ENCODE data around the gene CAPN8.
"Not testable (repeated sequence)": the region's sequence is repeated elsewhere in the genome, so short reads cannot be mapped to it uniquely, and the experiment has no call there.

The CAPN8 gene

GRCh38 chr1:223521150-223521549, 144.4 kb downstream of the CAPN8 start:
- DNase-seq = no peak

GRCh38 chr1:223520200-223520599, 145.3 kb downstream of the CAPN8 start:
- no peak for DNase-seq

DNA sequence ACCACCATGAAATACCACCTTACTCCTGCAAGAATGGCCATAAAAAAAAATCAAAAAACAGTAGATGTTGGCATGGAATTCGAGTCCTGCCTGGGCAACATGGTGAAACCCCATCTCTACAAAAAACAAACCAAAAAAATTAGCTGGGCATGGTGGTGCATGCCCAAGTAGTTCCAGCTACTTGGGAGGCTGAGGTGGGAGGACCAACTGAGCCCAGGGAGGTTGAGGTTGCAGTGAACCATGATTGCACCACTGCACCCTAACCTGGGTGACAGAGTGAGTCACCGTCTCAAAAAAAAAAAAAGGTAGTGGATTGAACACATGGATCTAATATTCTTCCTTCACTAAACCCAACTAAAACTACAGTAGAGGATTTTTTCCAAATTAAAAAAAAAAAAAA, 146.4 kb downstream of the CAPN8 start:
- DNase-seq = no peak

GRCh38 chr1:223518553-223518952, 146.9 kb downstream of the CAPN8 start:
- not testable (repeated sequence) for DNase-seq

GRCh38 chr1:223515926-223516325, 149.6 kb downstream of the CAPN8 start:
- no peak for DNase-seq

- DNase-seq = no peak
These were observed 150.1 kb downstream of the CAPN8 start for GRCh38 chr1:223515421-223515820.

GRCh38 chr1:223514644-223515043, 150.9 kb downstream of the CAPN8 start:
- no peak for DNase-seq

DNA sequence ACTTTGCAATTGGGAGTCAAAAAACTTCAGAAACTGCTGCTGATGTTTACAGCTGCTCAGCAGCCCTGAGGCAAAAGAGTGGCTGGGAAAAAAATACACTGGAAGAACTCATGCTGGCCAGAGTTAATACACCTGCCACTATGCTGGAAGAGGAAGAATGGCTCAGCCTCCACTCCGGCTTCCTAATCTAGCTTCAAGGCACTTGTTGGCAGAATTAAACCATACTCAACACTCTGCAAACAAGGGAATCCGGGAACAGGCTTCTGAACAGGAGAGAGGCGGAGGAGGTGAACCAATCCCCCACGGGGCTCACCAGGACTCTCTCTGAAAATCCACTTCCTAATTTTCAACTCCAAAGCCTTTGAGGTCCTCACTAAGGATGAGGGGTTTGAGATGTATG, 152.2 kb downstream of the CAPN8 start:
- no peak for DNase-seq

- DNase-seq = no peak
These were observed 153.4 kb downstream of the CAPN8 start for GRCh38 chr1:223512057-223512456.

DNA sequence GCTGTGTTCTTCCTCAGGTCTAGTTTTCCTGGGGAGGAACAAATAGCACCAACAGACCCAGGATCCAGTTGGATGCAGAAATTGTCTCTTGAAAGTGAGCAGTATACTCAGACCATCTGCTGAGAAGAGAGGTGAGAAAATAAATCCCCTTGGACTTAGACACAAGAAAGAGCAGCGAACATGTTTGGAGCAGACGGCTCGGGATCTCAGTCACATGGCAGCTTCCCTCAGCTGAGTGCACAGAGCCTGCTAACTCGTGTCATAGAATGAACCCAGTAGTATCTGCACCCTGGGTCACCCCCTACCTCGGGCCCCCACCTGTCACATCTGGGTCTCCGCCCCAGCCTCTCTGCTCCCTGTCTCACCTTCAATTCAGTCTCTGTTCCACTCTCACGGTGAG, 156.7 kb downstream of the CAPN8 start:
- DNase-seq = no peak

DNA sequence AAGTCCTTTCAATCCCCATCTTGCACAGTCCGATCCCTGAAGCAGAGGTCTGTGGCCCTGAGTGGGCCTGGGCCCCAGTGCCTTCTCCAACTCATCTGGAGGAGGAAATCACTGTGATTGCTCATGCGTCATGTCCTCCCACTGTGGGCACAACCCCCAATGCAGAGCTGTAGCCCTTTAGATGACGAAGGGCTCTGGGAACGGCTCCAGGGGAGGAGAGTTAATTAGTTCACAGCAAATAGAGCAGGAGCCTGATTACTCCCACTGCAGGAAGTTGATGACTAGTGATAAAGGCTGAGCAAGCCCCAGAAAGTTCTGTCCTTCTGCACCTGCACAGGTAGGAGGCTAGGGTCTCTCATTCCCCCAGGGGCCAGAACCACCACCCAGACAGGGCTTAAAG, 160.8 kb downstream of the CAPN8 start:
- DNase-seq = no peak

DNA sequence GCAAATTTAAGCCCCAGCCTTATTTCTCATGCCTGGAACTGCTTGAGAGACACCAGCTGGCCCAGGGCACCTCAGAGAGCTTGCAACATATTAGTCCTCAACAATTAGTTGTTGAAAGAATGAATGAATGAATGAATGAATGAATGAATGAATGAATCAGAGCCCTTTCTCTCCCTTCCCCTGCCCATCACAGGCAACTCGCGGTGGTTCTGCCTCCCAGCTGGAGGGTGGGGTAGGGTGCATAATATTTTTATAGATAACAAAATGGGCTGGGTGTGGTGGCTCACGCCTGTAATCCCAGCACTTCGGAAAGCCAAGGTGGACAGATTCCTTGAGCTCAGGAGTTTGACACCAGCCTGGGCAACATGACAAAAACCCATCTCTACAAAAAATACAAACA, 162.2 kb downstream of the CAPN8 start:
- DNase-seq = no peak

DNA sequence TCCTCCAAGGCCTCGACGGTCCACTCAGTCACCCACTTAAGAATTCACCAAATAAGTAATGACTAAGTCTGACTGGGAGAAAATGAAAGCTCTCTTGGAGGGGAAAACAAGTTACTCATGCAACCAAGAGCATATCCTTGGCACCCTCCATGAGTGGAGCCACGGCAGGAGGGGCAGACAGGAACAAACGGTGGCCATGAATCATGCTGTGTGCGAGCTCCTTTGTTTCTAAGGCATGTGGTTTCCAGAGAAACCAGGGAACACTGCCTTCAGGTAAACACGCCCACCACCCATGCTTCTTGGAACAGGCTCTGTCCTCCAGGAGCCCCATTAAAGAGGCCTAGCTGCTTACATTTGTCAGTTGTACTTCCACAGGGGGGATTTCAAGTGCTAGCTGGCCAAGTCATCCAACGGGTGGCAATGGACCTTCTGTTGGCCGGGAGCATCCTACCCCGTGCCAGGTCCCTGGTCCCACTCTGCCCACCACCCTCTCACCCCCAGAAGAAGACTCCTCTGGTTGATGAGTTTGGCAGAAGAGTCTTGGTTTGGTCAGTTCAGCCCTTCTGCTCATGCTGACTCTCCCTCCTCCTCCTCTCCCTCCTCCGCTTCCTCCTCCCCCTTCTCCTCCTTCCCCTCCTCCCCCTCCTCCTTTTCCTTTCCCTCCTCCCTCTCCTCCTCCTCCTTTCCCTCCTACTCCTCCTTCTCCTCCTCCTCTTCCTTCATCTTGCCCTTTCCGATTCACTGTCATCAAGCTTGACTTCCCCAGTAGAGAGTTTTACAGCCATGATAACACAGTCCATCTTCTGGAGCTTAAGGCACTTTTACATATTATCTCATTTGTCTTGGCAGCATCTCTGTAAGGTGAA, 164.7 kb downstream of the CAPN8 start:
- DNase-seq = no peak

- no peak for DNase-seq
These were observed 168.6 kb downstream of the CAPN8 start for GRCh38 chr1:223496883-223497282.

GRCh38 chr1:223494926-223495645, 170.4 kb downstream of the CAPN8 start:
- no peak for DNase-seq

GRCh38 chr1:223492044-223492443, 173.5 kb downstream of the CAPN8 start:
- no peak for DNase-seq
